H1 (cell line): Measurements from ENCODE around the gene DUSP12. TPM values are rescaled to one million over a fixed set of nuclear protein-coding genes. Genes with fewer than 3 reads are reported as not detected.

Source experiments
- CTCF ChIA-PET: fragments of 300-600 bp; sonication (Branson Sonifier 250); formaldehyde crosslinking; loops from one replicate; lab custom pipeline; 2021; ENCODE audit not compliant: partially characterized antibody; lab: Charles Lee
- POLR2A ChIA-PET: fragments of 300-600 bp; sonication (Branson Sonifier 250); formaldehyde crosslinking; loops from one replicate; lab custom pipeline; 2021; ENCODE audit warnings: inconsistent platforms; ENCODE audit not compliant: partially characterized antibody; lab: Charles Lee
- DNase-seq, 2 experiments: peaks; one replicate each; pipeline versions ENCODE4 v3.0.0 to v3.0.0-alpha.2; 2010 to 2022; ENCODE audit warnings: low spot score in 2 of 2, low read depth in 1 of 2, mixed read lengths in 1 of 2
- FAIRE-seq: peaks from 2 replicates; lab custom pipeline; 2011; peaks lifted over from hg19 to GRCh38; lab: Jason Lieb, UNC
- H2AFZ ChIP-seq: 2 replicates; pipeline ENCODE4 v1.8.1; 2012; ENCODE audit warnings: low read length, inconsistent platforms
- H2AK5ac ChIP-seq: 2 replicates; pipeline ENCODE4 v1.6.1; 2013; ENCODE audit warnings: low read depth, low read length
- H2BK120ac ChIP-seq: replicated peaks from 2 replicates; pipeline ENCODE3; 2013; ENCODE audit warnings: low read depth, low read length, inconsistent platforms
- H2BK12ac ChIP-seq: 2 replicates; pipeline ENCODE4 v1.6.1; 2013; ENCODE audit warnings: low read depth, low read length
- H2BK15ac ChIP-seq: 2 replicates; pipeline ENCODE4 v1.6.1; 2013; ENCODE audit warnings: low read length
- H2BK20ac ChIP-seq: 2 replicates; pipeline ENCODE4 v1.6.1; 2013; ENCODE audit warnings: low read length
- H2BK5ac ChIP-seq: 2 replicates; pipeline ENCODE4 v1.6.1; 2013; ENCODE audit warnings: low read depth, low read length
- H3K14ac ChIP-seq: 2 replicates; pipeline ENCODE4 v1.6.1; 2013; ENCODE audit warnings: inconsistent platforms; ENCODE audit not compliant: insufficient read length
- H3K18ac ChIP-seq: 2 replicates; pipeline ENCODE4 v1.6.1; 2013; ENCODE audit warnings: low read length; ENCODE audit errors: extremely low read depth
- H3K23ac ChIP-seq: 2 replicates; pipeline ENCODE4 v1.6.1; 2013; ENCODE audit warnings: inconsistent platforms; ENCODE audit not compliant: insufficient read length
- H3K23me2 ChIP-seq: 2 replicates; pipeline ENCODE4 v1.6.1; 2013; ENCODE audit warnings: low read depth, low read length
- H3K27ac ChIP-seq: 2 replicates; pipeline ENCODE4 v1.6.1; 2011; ENCODE audit warnings: low read depth, low read length, inconsistent platforms
- H3K27me3 ChIP-seq, 4 experiments: replicated peaks in 1 of 4; 1 replicate in 1 of 4; 2 replicates in 3 of 4; pipeline versions ENCODE4 v1.6.1 to v1.8.1; 2011 to 2013; ENCODE audit warnings: low read length in 3 of 4, mild to moderate bottlenecking in 3 of 4, inconsistent platforms in 2 of 4, mixed read lengths in 2 of 4, moderate library complexity in 1 of 4; ENCODE audit not compliant: control insufficient read depth in 3 of 4, insufficient read depth in 3 of 4; ENCODE audit errors: extremely low read depth in 1 of 4
- H3K36me3 ChIP-seq, 4 experiments: 2 replicates each; pipeline versions ENCODE4 v1.6.1 to v1.8.1; 2011 to 2013; ENCODE audit warnings: mild to moderate bottlenecking in 4 of 4, low read length in 3 of 4, moderate library complexity in 2 of 4, control low read depth in 1 of 4, inconsistent platforms in 1 of 4; ENCODE audit not compliant: insufficient read depth in 4 of 4, control insufficient read depth in 2 of 4
- H3K4ac ChIP-seq: replicated peaks from 2 replicates; pipeline ENCODE3; 2013; ENCODE audit warnings: low read length, low read depth, mixed read lengths, inconsistent platforms; ENCODE audit not compliant: insufficient read length
- H3K4me1 ChIP-seq, 4 experiments: replicated peaks in 1 of 4; 1 replicate in 1 of 4; 2 replicates in 3 of 4; pipeline versions ENCODE4 v1.6.1 to v1.8.1; 2011 to 2013; ENCODE audit warnings: low read length in 3 of 4, inconsistent platforms in 2 of 4, mixed read lengths in 1 of 4; ENCODE audit not compliant: insufficient read depth in 4 of 4, control insufficient read depth in 3 of 4
- H3K4me2 ChIP-seq, 2 experiments: 2 replicates each; pipeline versions ENCODE4 v1.6.1 to v1.8.1; 2011 to 2013; ENCODE audit warnings: low read depth in 2 of 2, low read length in 2 of 2, control low read depth in 1 of 2, inconsistent platforms in 1 of 2, mild to moderate bottlenecking in 1 of 2; ENCODE audit not compliant: insufficient read depth in 1 of 2
- H3K4me3 ChIP-seq, 4 experiments: fragments of 200-600, 300-600 bp in 1 of 4; sonication (generic), shearing (Covaris generic), sonication (Bioruptor Twin) in 1 of 4; 2 replicates each; pipeline versions ENCODE4 v1.5.1 to v1.8.1; 2011 to 2016; ENCODE audit warnings: low read length in 4 of 4, low read depth in 3 of 4, control low read depth in 2 of 4, inconsistent platforms in 2 of 4, mild to moderate bottlenecking in 2 of 4, mixed read lengths in 1 of 4, moderate library complexity in 1 of 4; ENCODE audit not compliant: insufficient read depth in 2 of 4; ENCODE audit errors: extremely low read depth in 1 of 4
- H3K56ac ChIP-seq: replicated peaks from 2 replicates; pipeline ENCODE3; 2013; ENCODE audit warnings: low read depth, mild to moderate bottlenecking, mixed read lengths, low read length, inconsistent platforms; ENCODE audit not compliant: insufficient read length
- H3K79me1 ChIP-seq: 2 replicates; pipeline ENCODE4 v1.6.1; 2013; ENCODE audit warnings: low read depth, low read length, control low read depth
- H3K79me2 ChIP-seq, 2 experiments: 2 replicates each; pipeline versions ENCODE4 v1.6.1 to v1.8.1; 2012 to 2013; ENCODE audit warnings: low read length in 2 of 2, mild to moderate bottlenecking in 2 of 2, inconsistent platforms in 1 of 2; ENCODE audit not compliant: insufficient read depth in 2 of 2, control insufficient read depth in 1 of 2
- H3K9ac ChIP-seq, 4 experiments: replicated peaks in 1 of 4; 1 replicate in 1 of 4; 2 replicates in 3 of 4; pipeline versions ENCODE4 v1.6.1 to v1.8.1; 2011 to 2013; ENCODE audit warnings: low read depth in 3 of 4, low read length in 3 of 4, control low read depth in 2 of 4, mild to moderate bottlenecking in 2 of 4, moderate library complexity in 2 of 4, inconsistent platforms in 1 of 4; ENCODE audit errors: extremely low read depth in 1 of 4
- H3K9me3 ChIP-seq, 2 experiments: 2 replicates each; pipeline versions ENCODE4 v1.6.1 to v1.8.1; 2012 to 2013; ENCODE audit warnings: mild to moderate bottlenecking in 2 of 2, moderate library complexity in 2 of 2, control low read depth in 1 of 2, inconsistent platforms in 1 of 2, low read depth in 1 of 2, low read length in 1 of 2, mixed read lengths in 1 of 2; ENCODE audit not compliant: insufficient read depth in 2 of 2
- H4K20me1 ChIP-seq, 2 experiments: replicated peaks in 1 of 2; 2 replicates each; pipeline versions ENCODE3 to v1.8.1; 2011 to 2013; ENCODE audit warnings: inconsistent platforms in 2 of 2, low read length in 2 of 2, mild to moderate bottlenecking in 1 of 2; ENCODE audit not compliant: insufficient read depth in 2 of 2, control insufficient read depth in 1 of 2
- H4K5ac ChIP-seq: 2 replicates; pipeline ENCODE4 v1.6.1; 2013; ENCODE audit warnings: low read length, low read depth, mixed read lengths, inconsistent platforms; ENCODE audit not compliant: insufficient read length
- H4K8ac ChIP-seq: 2 replicates; pipeline ENCODE4 v1.8.0; 2013; ENCODE audit warnings: mild to moderate bottlenecking, moderate library complexity, low read length, inconsistent platforms; ENCODE audit not compliant: insufficient read depth; ENCODE audit errors: extremely low read depth
- H4K91ac ChIP-seq: replicated peaks from 2 replicates; pipeline ENCODE3; 2013; ENCODE audit warnings: low read length, mixed read lengths, inconsistent platforms; ENCODE audit not compliant: insufficient read length
- CBX8 ChIP-seq: fragments of 300-800, 300-1000 bp; sonication (generic); IDR thresholded peaks from 2 replicates; pipeline ENCODE4 v1.7.1; 2016; ENCODE audit warnings: low read depth, low read length, borderline replicate concordance
- CREB1 ChIP-seq: IDR thresholded peaks from 2 replicates; pipeline ENCODE4 v1.6.1; 2012; ENCODE audit warnings: inconsistent platforms
- NANOG ChIP-seq: IDR thresholded peaks from 2 replicates; pipeline ENCODE4 v1.6.1; 2011; ENCODE audit warnings: low read length, low read depth, mild to moderate bottlenecking, inconsistent platforms; ENCODE audit not compliant: insufficient read depth, poor library complexity, severe bottlenecking
- RNF2 ChIP-seq: fragments of 200-900, 300-1000 bp; sonication (generic); IDR thresholded peaks from 2 replicates; pipeline ENCODE4 v1.7.1; 2016; ENCODE audit warnings: borderline replicate concordance, low read depth, mild to moderate bottlenecking, antibody characterized with exemption, low read length; ENCODE audit not compliant: poor library complexity, severe bottlenecking; ENCODE audit errors: missing control alignments
- SAP30 ChIP-seq: fragments of 300-600 bp; sonication (generic); IDR thresholded peaks from 2 replicates; pipeline ENCODE4 v1.7.1; 2012; ENCODE audit warnings: low read length, moderate library complexity, mild to moderate bottlenecking, inconsistent platforms; ENCODE audit not compliant: insufficient read depth, insufficient replicate concordance
- SIX5 ChIP-seq: IDR thresholded peaks from 2 replicates; pipeline ENCODE4 v1.6.1; 2011; ENCODE audit warnings: mild to moderate bottlenecking, low read depth, low read length
- SP4 ChIP-seq: IDR thresholded peaks from 2 replicates; pipeline ENCODE4 v1.6.1; 2012; ENCODE audit warnings: low read length, inconsistent platforms
- TEAD4 ChIP-seq: IDR thresholded peaks from 2 replicates; pipeline ENCODE4 v1.6.1; 2012; ENCODE audit warnings: low read depth, low read length, inconsistent platforms, mixed read lengths
- WGBS, 2 experiments: shearing (Covaris generic) in 1 of 2; methylation state at CpG; one replicate each; pipeline versions ENCODE4 v1.1.6 to v1.1.7; 2013 to 2015; ENCODE audit warnings: low lambda C conversion rate in 2 of 2, mixed read lengths in 2 of 2, inconsistent platforms in 1 of 2, low coverage in 1 of 2, missing lambda C conversion rate in 1 of 2; ENCODE audit not compliant: insufficient replicate concordance in 2 of 2, insufficient coverage in 1 of 2, insufficient read length in 1 of 2; ENCODE audit errors: extremely low coverage in 1 of 2, missing lambda C conversion rate in 1 of 2; 5-methylcytosine and 5-hydroxymethylcytosine counted together
- polyA plus RNA-seq, 7 experiments: library from polyadenylated mRNA; depleted of rRNA in 3 of 7; stranded (reverse) in 5 of 7; unstranded in 2 of 7; fragments of >200 nt in 5 of 7; fragments of 200-250 nt in 2 of 7; gene quantifications; 1 replicate in 5 of 7; 2 replicates in 1 of 7; 4 replicates in 1 of 7; pipeline versions ENCODE4 v1.2.1 to v1.2.3, GENCODE V29; 2011 to 2013; ENCODE audit warnings: missing spikeins in 2 of 7, mixed read lengths in 2 of 7
- total RNA-seq: library from RNA; stranded (reverse); fragmentation: NEBNext Ultra II Directional; extraction: Animal tissue kit (Norgen Biotek cat#: 25700); gene quantifications from 2 replicates; pipeline ENCODE4 v1.2.1, GENCODE V29; 2021

The DUSP12 gene
- total and polyA plus RNA-seq, 2 of the 8 experiments (the other 6 are each of a cell fraction or from before 2014, with no cell fraction given), result 27.6 to 33.9 TPM

DNA sequence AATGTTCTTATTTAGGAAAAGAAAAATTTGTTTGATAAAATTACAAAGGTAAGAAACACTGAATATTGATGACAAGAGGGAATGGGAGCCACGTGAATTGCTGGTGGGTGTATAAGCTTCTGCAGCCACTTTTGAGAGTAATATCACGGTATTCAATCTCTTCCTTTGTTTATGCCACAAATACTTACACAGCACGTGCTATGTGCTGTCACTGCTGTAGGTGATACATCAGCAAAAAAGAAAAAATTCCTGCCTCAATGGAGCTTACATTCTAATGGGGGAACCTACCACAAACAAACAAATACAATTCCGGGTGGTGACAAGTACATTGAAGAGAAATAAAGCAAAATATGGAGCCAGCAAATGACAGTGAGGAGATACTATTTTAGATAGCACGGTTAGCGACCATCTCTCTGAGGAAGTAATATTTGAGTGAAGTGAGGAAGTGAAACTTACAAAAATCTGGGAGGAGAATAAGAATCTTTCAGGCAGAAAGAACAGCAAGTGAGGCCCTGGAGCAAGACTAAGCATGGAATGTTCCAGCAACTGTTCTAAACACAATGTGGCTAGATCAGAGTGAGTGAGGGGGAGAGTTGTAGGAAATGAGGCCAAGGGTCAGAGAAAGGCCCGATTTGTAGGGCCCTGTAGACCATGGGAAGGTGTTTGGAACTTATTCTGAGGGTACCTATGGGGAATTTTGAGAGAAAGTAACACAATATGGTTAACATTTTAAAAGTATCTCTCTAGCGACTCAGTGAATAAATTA, 30.8 kb upstream of the DUSP12 start:
- Histone ChIP-seq H3K56ac (no peak overlapping the region), H3K23ac (no peak overlapping the region), H3K9ac (no peak overlapping the region), H3K4ac (no peak overlapping the region), H3K4me1 (no peaks in the 10 kb centered on the region), H2BK20ac (no peak overlapping the region), H3K23me2 (no peaks in the 10 kb centered on the region), H4K20me1 (no peaks in the 10 kb centered on the region), H3K79me2 (no peaks in the 10 kb centered on the region), H3K27ac (no peak overlapping the region), H3K36me3 (no peaks in the 10 kb centered on the region), H2BK15ac (no peak overlapping the region), H3K27me3 (no peaks in the 10 kb centered on the region; a peak in 2 of 7 replicates), H3K4me2 (no peak overlapping the region), H4K5ac (no peak overlapping the region), H2AK5ac (no peak overlapping the region), H2AFZ (no peak overlapping the region), H3K18ac (no peak overlapping the region), H3K4me3 (no peak overlapping the region), H3K9me3 (no peaks in the 10 kb centered on the region), H4K91ac (no peak overlapping the region), H4K8ac (no peak overlapping the region), H2BK12ac (no peak overlapping the region), H2BK120ac (no peak overlapping the region)
- DNase-seq (no peak), FAIRE-seq (no peak)
- 88% methylated on average over 8 of the region's 8 CpGs; no CpG with 5 or more reads in 1 of the 2 experiments for WGBS, 2 experiments
- TF ChIP-seq CREB1 (no peak), RNF2 (no peak), CBX8 (no peak), NANOG (no peak), TEAD4 (no peak), SP4 (no peak), SIX5 (no peak), SAP30 (no peak)
- TF ChIP-seq, all 59 proteins: peak for 0
- no peak overlapping the region for H3K14ac ChIP-seq
- no peaks in the 10 kb centered on the region for H3K79me1 ChIP-seq
- POLR2A ChIA-PET, result no interaction called here
- CTCF ChIA-PET, result interaction anchor here (0.7 to 1.4 kb wide), 2 partner anchors 19 to 31 kb away, joined by 3 to 5 read pairs; partner anchors contain the start of gene DUSP12
- H2BK5ac ChIP-seq, result no peak overlapping the region
